Sigmoid colon (tissue), 7 donors: Measurements from ENCODE around the gene TMEM106C. TPM values are rescaled to one million over a fixed set of nuclear protein-coding genes. Genes with fewer than 3 reads are reported as not detected.

Experiments used
- DNase-seq: peaks from one replicate; pipeline ENCODE4 v3.0.0-alpha.2; 2019
- H3K27ac ChIP-seq, 4 donors: fragments of 200-600 bp; sonication (generic); one replicate each; pipeline ENCODE4 v1.5.1; 2016 to 2019; ENCODE audit warnings: mild to moderate bottlenecking in 1 of 4
- H3K27me3 ChIP-seq, 3 donors: fragments of 200-600 bp; sonication (generic); one replicate each; pipeline ENCODE4 v1.5.1; 2019; ENCODE audit warnings: mild to moderate bottlenecking in 1 of 3
- H3K36me3 ChIP-seq, 4 donors: fragments of 200-600 bp; sonication (generic); one replicate each; pipeline ENCODE4 v1.5.1; 2016 to 2019
- H3K4me1 ChIP-seq, 4 donors: fragments of 200-600 bp; sonication (generic); one replicate each; pipeline ENCODE4 v1.5.1; 2017 to 2019
- H3K4me3 ChIP-seq, 4 donors: fragments of 200-600 bp; sonication (generic); one replicate each; pipeline ENCODE4 v1.5.1; 2017 to 2019; ENCODE audit warnings: mild to moderate bottlenecking in 2 of 4, moderate library complexity in 1 of 4
- H3K9me3 ChIP-seq, 4 donors: fragments of 200-600 bp in 3 of 4; sonication (generic) in 3 of 4; one replicate each; pipeline versions ENCODE4 v1.5.1 to v1.6.1; 2013 to 2019
- CTCF ChIP-seq, 4 experiments: fragments of 450-650 bp in 3 of 4; fragments of 200-600 bp in 1 of 4; IDR thresholded peaks; one replicate each; pipeline ENCODE4 v1.5.1; 2016 to 2019; ENCODE audit warnings: antibody characterized with exemption in 4 of 4, mild to moderate bottlenecking in 3 of 4, moderate library complexity in 2 of 4
- EP300 ChIP-seq, 4 donors: sonication (generic); formaldehyde crosslinking; IDR thresholded peaks; one replicate each; pipeline ENCODE4 v1.6.1; 2017; ENCODE audit warnings: antibody characterized with exemption in 4 of 4
- POLR2A ChIP-seq, 2 donors: fragments of 450-650 bp; IDR thresholded peaks; one replicate each; pipeline ENCODE4 v1.6.1; 2016; ENCODE audit warnings: antibody characterized with exemption in 2 of 2, mild to moderate bottlenecking in 2 of 2, moderate library complexity in 2 of 2
- POLR2AphosphoS5 ChIP-seq, 4 donors: sonication (generic); formaldehyde crosslinking; IDR thresholded peaks; one replicate each; pipeline ENCODE4 v1.6.1; 2017; ENCODE audit warnings: antibody characterized with exemption in 4 of 4
- WGBS, 2 donors: extraction: QIAGEN DNeasy Blood & Tissue Kit; methylation state at CpG; one replicate each; pipeline ENCODE4 v1.1.7; 2013; 5-methylcytosine and 5-hydroxymethylcytosine counted together
- intact Hi-C: fragments of 100-400 bp; cut with DNase I; formaldehyde crosslinking; loops from one replicate; pipeline ENCODE4 v1.15.1; 2023
- polyA plus RNA-seq, 3 donors: library from polyadenylated mRNA; stranded (reverse); fragments of 200-250 nt; gene quantifications; one replicate each; pipeline ENCODE4 v1.2.3, GENCODE V29; 2013
- total RNA-seq, 4 donors: library from RNA; depleted of rRNA; stranded (reverse); fragments of >200 nt; gene quantifications; one replicate each; pipeline ENCODE4 v1.1.0, GENCODE V29; 2016
- donor health status: healthy with polysubstance abuse.
- donor health status: Bipolar disorder and iron deficiency.
- donor health status: healthy.

Gene TMEM106C
- total and polyA plus RNA-seq, 7 donors, result 46.2 to 199 (median 122) TPM

DNA sequence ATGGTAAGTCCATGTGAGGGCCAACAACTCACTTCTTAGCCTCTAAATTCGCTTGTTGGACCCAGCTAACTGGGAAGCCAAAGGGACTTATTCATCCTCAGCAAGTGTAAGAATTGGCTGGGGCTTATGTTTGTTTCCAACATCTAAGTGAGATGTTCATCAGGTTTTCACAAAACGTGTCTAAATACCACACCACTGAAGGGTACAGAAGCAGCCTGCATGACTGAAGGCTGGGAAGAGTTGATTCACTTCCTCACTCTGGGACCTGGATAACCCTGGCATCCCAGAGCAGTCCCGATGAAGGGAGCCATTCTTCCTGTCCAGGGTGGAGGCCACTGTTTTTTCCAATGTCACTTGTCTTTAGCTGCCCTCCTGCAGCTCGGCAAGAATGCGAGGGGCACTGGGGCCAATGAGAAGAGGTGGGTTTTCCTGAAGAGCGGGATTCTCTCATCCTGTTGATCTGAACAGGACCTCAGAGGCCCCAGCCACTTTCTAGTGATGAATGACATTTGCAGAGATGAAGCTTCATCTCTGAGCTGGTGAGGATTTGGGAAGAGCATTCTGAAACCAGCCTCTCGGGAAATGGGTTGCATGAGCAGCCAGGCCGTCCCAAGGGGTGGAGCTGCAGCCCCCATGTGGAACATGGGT is 53.1 kb downstream of the TMEM106C start:
- no peak for TF ChIP-seq POLR2A (IDR thresholded peaks at IDR 0.05)
- Histone ChIP-seq H3K4me3 (no peak overlapping the region), H3K9me3 (no peaks in the 10 kb centered on the region), H3K4me1 (no peaks in the 10 kb centered on the region), H3K36me3 (no peaks in the 10 kb centered on the region), H3K27ac (no peak overlapping the region), H3K27me3 (peaks cover 0 to 5% (median 0%) of the 10 kb centered on the region in 3 donors)
- no peak for DNase-seq
- intact Hi-C loops, result no loop called here
- 84 to 90% methylated on average over 8 of the region's 8 CpGs for WGBS, 2 donors

GRCh38 chr12:48017496-48017895 is 54.1 kb downstream of the TMEM106C start:
- WGBS, 2 donors, result 47 to 72% methylated on average over 5 of the region's 5 CpGs
- H3K4me1 ChIP-seq, result no peaks in the 10 kb centered on the region
- H3K9me3 ChIP-seq, result no peaks in the 10 kb centered on the region
- H3K27ac ChIP-seq, result no peak overlapping the region
- peaks cover 0 to 9% (median 3%) of the 10 kb centered on the region in 3 donors for H3K27me3 ChIP-seq
- DNase-seq, result no peak
- H3K4me3 ChIP-seq, result no peak overlapping the region
- H3K36me3 ChIP-seq, result no peaks in the 10 kb centered on the region
- no peak for TF ChIP-seq CTCF (IDR thresholded peaks at IDR 0.05)
- no peak for TF ChIP-seq EP300 (IDR thresholded peaks at IDR 0.05)
- TF ChIP-seq POLR2AphosphoS5 (IDR thresholded peaks at IDR 0.05), result no peak
- no peak for TF ChIP-seq POLR2A (IDR thresholded peaks at IDR 0.05)
- intact Hi-C loops, result no loop called here

- intact Hi-C loops, result no loop called here
- H3K27me3 ChIP-seq, result peaks cover 0 to 9% (median 3%) of the 10 kb centered on the region in 3 donors
- 75 to 78% methylated on average over 4 of the region's 4 CpGs for WGBS, 2 donors
Observed at GRCh38 chr12:48017921-48018617, 54.7 kb downstream of the TMEM106C start.

More at GRCh38 chr12:48017921-48018617, 54.7 kb downstream of the TMEM106C start:
- no peak for DNase-seq
- no peak overlapping the region for H3K4me3 ChIP-seq
- H3K36me3 ChIP-seq, result no peaks in the 10 kb centered on the region
- no peak overlapping the region for H3K27ac ChIP-seq
- TF ChIP-seq POLR2A (IDR thresholded peaks at IDR 0.05) (no peak), EP300 (IDR thresholded peaks at IDR 0.05) (no peak), POLR2AphosphoS5 (IDR thresholded peaks at IDR 0.05) (no peak), CTCF (IDR thresholded peaks at IDR 0.05) (no peak)
- no peaks in the 10 kb centered on the region for H3K9me3 ChIP-seq
- no peaks in the 10 kb centered on the region for H3K4me1 ChIP-seq

Other genes starting within 250 kb of the TMEM106C start
- gene ENDOU, start 238.1 kb upstream of the TMEM106C start, total RNA-seq, result 1 to 10 TPM in 1 of 4 donors, under 1 TPM in 2, not detected in 1; 0.36 to 1.6 (median 0.49) TPM
- under 1 TPM in 1 of 3 donors, not detected in 2; 0.25 TPM for gene ENDOU, start 238.1 kb upstream of the TMEM106C start, polyA plus RNA-seq
- 10 to 100 TPM; 13.8 to 36.8 (median 14.6) TPM for gene RAPGEF3, start 204.7 kb upstream of the TMEM106C start, total RNA-seq
- 10 to 100 TPM in 1 of 3 donors, 1 to 10 TPM in 2; 3.9 to 16.2 (median 4.2) TPM for gene RAPGEF3, start 204.7 kb upstream of the TMEM106C start, polyA plus RNA-seq
- 10 to 100 TPM; 30.3 to 46.6 (median 32.2) TPM for gene SLC48A1, start 190.4 kb upstream of the TMEM106C start, total RNA-seq
- 10 to 100 TPM in 2 of 3 donors, 1 to 10 TPM in 1; 6.9 to 14.2 (median 12.0) TPM for gene SLC48A1, start 190.4 kb upstream of the TMEM106C start, polyA plus RNA-seq
- gene HDAC7, start 143.7 kb upstream of the TMEM106C start, total RNA-seq, result 10 to 100 TPM; 45.3 to 79.2 (median 53.1) TPM
- gene HDAC7, start 143.7 kb upstream of the TMEM106C start, polyA plus RNA-seq, result 10 to 100 TPM in 2 of 3 donors, 1 to 10 TPM in 1; 6.5 to 44.8 (median 16.8) TPM
- gene VDR, start 58.6 kb upstream of the TMEM106C start, total RNA-seq, result 1 to 10 TPM in 3 of 4 donors, under 1 TPM in 1; 0.71 to 2.5 (median 1.5) TPM
- 10 to 100 TPM; 36.0 to 69.1 (median 60.5) TPM for gene VDR, start 58.6 kb upstream of the TMEM106C start, polyA plus RNA-seq
- gene COL2A1, start 40.9 kb downstream of the TMEM106C start, total RNA-seq, result not detected
- under 1 TPM in 2 of 3 donors, not detected in 1; 0.17 to 0.60 TPM for gene COL2A1, start 40.9 kb downstream of the TMEM106C start, polyA plus RNA-seq
- gene SENP1, start 142.5 kb downstream of the TMEM106C start, total RNA-seq, result 10 to 100 TPM; 16.9 to 26.0 (median 24.3) TPM
- 1 to 10 TPM; 4.2 to 5.9 (median 4.4) TPM for gene SENP1, start 142.5 kb downstream of the TMEM106C start, polyA plus RNA-seq
- 10 to 100 TPM; 59.2 to 70.6 (median 67.3) TPM for gene PFKM, start 155.8 kb downstream of the TMEM106C start, total RNA-seq
- 10 to 100 TPM; 15.6 to 31.1 (median 17.8) TPM for gene PFKM, start 155.8 kb downstream of the TMEM106C start, polyA plus RNA-seq
- gene ASB8, start 193.9 kb downstream of the TMEM106C start, total RNA-seq, result 10 to 100 TPM; 35.6 to 64.3 (median 38.5) TPM
- 10 to 100 TPM; 20.6 to 27.0 (median 25.8) TPM for gene ASB8, start 193.9 kb downstream of the TMEM106C start, polyA plus RNA-seq
- 1 to 10 TPM; 1.7 to 3.3 (median 2.1) TPM for gene CCDC184, start 220.0 kb downstream of the TMEM106C start, total RNA-seq
- under 1 TPM in 2 of 3 donors, not detected in 1; 0.60 to 0.96 TPM for gene CCDC184, start 220.0 kb downstream of the TMEM106C start, polyA plus RNA-seq
- gene OR10AD1, start 239.7 kb downstream of the TMEM106C start, total RNA-seq, result not detected
- not detected for gene OR10AD1, start 239.7 kb downstream of the TMEM106C start, polyA plus RNA-seq